HepG2 (cell line): ENCODE results near the gene METTL26. TPM values are rescaled to one million over a fixed set of nuclear protein-coding genes. Genes with fewer than 3 reads are reported as not detected.

Source experiments
- CREB1 ChIP-seq, 2 experiments: fragments of 450-650 bp in 1 of 2; IDR thresholded peaks; 2 replicates each; pipeline ENCODE4 v1.6.1; 2016 to 2017; ENCODE audit warnings: control low read depth in 1 of 2, mild to moderate bottlenecking in 1 of 2, missing compliant biosample characterization in 1 of 2, missing genetic modification characterization in 1 of 2
- GATAD2A ChIP-seq: IDR thresholded peaks from 2 replicates; pipeline ENCODE4 v1.6.1; 2016
- HINFP ChIP-seq: sonication (generic); formaldehyde crosslinking; IDR thresholded peaks from 2 replicates; pipeline ENCODE4 v1.4.0; 2020; ENCODE audit warnings: low read depth, mild to moderate bottlenecking, missing genetic modification reagents
- KMT2B ChIP-seq: IDR thresholded peaks from 2 replicates; pipeline ENCODE4 v1.6.1; 2016; ENCODE audit warnings: missing genetic modification reagents, missing compliant biosample characterization
- MLXIP ChIP-seq: sonication (generic); formaldehyde crosslinking; IDR thresholded peaks from 2 replicates; pipeline ENCODE4 v1.9.0; 2021; ENCODE audit warnings: missing genetic modification reagents, borderline replicate concordance
- PRDM15 ChIP-seq: sonication (generic); formaldehyde crosslinking; IDR thresholded peaks from 2 replicates; pipeline ENCODE4 v1.4.0; 2020; ENCODE audit warnings: missing genetic modification reagents
- SOX6 ChIP-seq, 2 experiments: fragments of 450-650 bp in 1 of 2; sonication (generic) in 1 of 2; formaldehyde crosslinking in 1 of 2; IDR thresholded peaks; 2 replicates each; pipeline versions ENCODE4 v1.4.0 to v1.6.1; 2017 to 2020; ENCODE audit warnings: antibody characterized with exemption in 1 of 2, mild to moderate bottlenecking in 1 of 2, missing genetic modification reagents in 1 of 2
- SP2 ChIP-seq: sonication (generic); formaldehyde crosslinking; IDR thresholded peaks from 2 replicates; pipeline ENCODE4 v1.5.1; 2020; ENCODE audit warnings: mild to moderate bottlenecking, missing genetic modification reagents
- ZBTB37 ChIP-seq: sonication (generic); formaldehyde crosslinking; IDR thresholded peaks from 2 replicates; pipeline ENCODE4 v1.4.0; 2020; ENCODE audit warnings: mild to moderate bottlenecking, missing genetic modification reagents
- ZNF17 ChIP-seq: sonication (generic); formaldehyde crosslinking; IDR thresholded peaks from 2 replicates; pipeline ENCODE4 v1.5.0; 2020; ENCODE audit warnings: mild to moderate bottlenecking, missing genetic modification reagents
- ZNF354B ChIP-seq: sonication (generic); formaldehyde crosslinking; IDR thresholded peaks from 2 replicates; pipeline ENCODE4 v1.8.0; 2022; ENCODE audit warnings: mild to moderate bottlenecking, missing genetic modification reagents
- ZNF414 ChIP-seq: sonication (generic); formaldehyde crosslinking; IDR thresholded peaks from 2 replicates; pipeline ENCODE4 v1.5.0; 2020; ENCODE audit warnings: missing genetic modification reagents
- ZNF564 ChIP-seq: sonication (generic); formaldehyde crosslinking; IDR thresholded peaks from 2 replicates; pipeline ENCODE4 v1.8.1; 2023; ENCODE audit warnings: mild to moderate bottlenecking, missing genetic modification reagents
- ZNF788 ChIP-seq: sonication (generic); formaldehyde crosslinking; IDR thresholded peaks from 2 replicates; pipeline ENCODE4 v1.5.0; 2020; ENCODE audit warnings: mild to moderate bottlenecking, missing genetic modification reagents, borderline replicate concordance
- ZUFSP ChIP-seq: sonication (generic); formaldehyde crosslinking; IDR thresholded peaks from 2 replicates; pipeline ENCODE4 v1.9.0; 2021; ENCODE audit warnings: missing genetic modification reagents, mild to moderate bottlenecking, borderline replicate concordance
- polyA plus RNA-seq, 8 experiments: library from polyadenylated mRNA; depleted of rRNA in 3 of 8; stranded (reverse) in 7 of 8; unstranded in 1 of 8; fragments of >200 nt; fragmentation: Illumina TruSeq in 4 of 8; extraction: Trizol in 4 of 8; gene quantifications; 2 replicates each; pipeline versions ENCODE4 v1.2.1 to v1.2.3, GENCODE V29; 2011 to 2016; ENCODE audit warnings: low read depth in 4 of 8, missing spikeins in 1 of 8, mixed read lengths in 1 of 8; ENCODE audit not compliant: insufficient read depth in 1 of 8
- total RNA-seq, 5 experiments: library from RNA; depleted of rRNA; stranded (reverse); fragments of >200 nt; fragmentation: Illumina TruSeq; extraction: Trizol; gene quantifications; 2 replicates each; pipeline ENCODE4 v1.2.3, GENCODE V29; 2016; ENCODE audit warnings: low read depth in 1 of 5

METTL26 gene
- total and polyA plus RNA-seq, 2 of the 13 experiments (the other 11 are each of a cell fraction or from before 2014, with no cell fraction given) = 65.5 to 70.1 TPM

- TF ChIP-seq HINFP (CRISPR knock-in tag) (peak; percentile 4; the same call in 1 of the 2 replicates), ZNF354B (no peak), PRDM15 (CRISPR knock-in tag) (no peak), CREB1 (IDR thresholded peaks at IDR 0.05) (no peak), CREB1 (CRISPR knock-in tag; IDR thresholded peaks at IDR 0.05) (no peak), ZBTB37 (CRISPR knock-in tag) (no peak), ZNF17 (CRISPR knock-in tag) (no peak), ZNF788 (CRISPR knock-in tag) (peak; percentile 78; the same call in 1 of the 2 replicates), GATAD2A (peak; percentile 69), ZNF414 (no peak), MLXIP (CRISPR knock-in tag) (no peak), KMT2B (CRISPR knock-in tag) (peak; percentile 29; the same call in 1 of the 2 replicates), SOX6 (IDR thresholded peaks at IDR 0.05) (no peak), SOX6 (CRISPR knock-in tag; IDR thresholded peaks at IDR 0.05) (peak; percentile 30; the same call in 1 of the 2 replicates), ZUFSP (no peak), SP2 (CRISPR knock-in tag) (no peak), ZNF564 (no peak)
These were observed 10.0 kb upstream of the METTL26 start (continued) for GRCh38 chr16:645852-646678.
